Measurements from ENCODE around the gene GTF2H2C_2.
"Not testable (repeated sequence)": the region's sequence is repeated elsewhere in the genome, so short reads cannot be mapped to it uniquely, and the experiment has no call there.

GTF2H2C_2 gene

DNA sequence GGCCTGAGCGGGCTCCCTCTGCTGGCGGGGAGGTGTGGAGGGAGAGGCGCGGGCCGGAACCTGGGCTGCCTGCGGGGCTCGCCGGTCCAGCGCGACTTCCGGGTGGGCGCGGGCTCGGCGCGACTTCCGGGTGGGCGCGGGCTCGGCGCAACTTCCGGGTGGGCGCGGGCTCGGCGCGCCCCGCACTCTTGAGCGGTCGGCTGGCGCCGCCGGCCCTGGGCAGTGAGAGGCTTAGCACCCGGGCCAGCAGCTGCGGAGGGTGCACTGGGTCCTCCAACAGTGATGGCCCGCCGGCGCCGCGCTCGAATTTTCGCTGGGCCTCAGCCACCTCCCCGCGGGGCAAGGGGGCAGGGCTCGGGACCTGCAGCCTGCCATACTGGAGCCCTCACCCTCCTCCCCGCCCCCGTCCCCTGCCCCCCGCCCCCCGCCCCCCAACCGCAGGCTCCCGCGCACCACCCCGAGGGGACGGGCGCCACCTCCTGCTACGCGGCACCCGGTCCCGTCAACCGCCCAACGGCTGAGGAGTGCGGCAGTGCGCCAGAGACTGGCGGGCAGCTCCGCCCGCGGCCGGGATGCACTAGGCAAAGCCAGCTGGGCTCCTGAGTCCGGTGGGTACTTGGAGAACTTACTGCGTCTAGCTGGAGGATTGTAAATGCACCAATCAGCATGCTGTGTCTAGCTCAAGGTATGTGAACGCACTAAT is 14.0 kb upstream of the GTF2H2C_2 start (continued):
- TF ChIP-seq, protein P1, sequence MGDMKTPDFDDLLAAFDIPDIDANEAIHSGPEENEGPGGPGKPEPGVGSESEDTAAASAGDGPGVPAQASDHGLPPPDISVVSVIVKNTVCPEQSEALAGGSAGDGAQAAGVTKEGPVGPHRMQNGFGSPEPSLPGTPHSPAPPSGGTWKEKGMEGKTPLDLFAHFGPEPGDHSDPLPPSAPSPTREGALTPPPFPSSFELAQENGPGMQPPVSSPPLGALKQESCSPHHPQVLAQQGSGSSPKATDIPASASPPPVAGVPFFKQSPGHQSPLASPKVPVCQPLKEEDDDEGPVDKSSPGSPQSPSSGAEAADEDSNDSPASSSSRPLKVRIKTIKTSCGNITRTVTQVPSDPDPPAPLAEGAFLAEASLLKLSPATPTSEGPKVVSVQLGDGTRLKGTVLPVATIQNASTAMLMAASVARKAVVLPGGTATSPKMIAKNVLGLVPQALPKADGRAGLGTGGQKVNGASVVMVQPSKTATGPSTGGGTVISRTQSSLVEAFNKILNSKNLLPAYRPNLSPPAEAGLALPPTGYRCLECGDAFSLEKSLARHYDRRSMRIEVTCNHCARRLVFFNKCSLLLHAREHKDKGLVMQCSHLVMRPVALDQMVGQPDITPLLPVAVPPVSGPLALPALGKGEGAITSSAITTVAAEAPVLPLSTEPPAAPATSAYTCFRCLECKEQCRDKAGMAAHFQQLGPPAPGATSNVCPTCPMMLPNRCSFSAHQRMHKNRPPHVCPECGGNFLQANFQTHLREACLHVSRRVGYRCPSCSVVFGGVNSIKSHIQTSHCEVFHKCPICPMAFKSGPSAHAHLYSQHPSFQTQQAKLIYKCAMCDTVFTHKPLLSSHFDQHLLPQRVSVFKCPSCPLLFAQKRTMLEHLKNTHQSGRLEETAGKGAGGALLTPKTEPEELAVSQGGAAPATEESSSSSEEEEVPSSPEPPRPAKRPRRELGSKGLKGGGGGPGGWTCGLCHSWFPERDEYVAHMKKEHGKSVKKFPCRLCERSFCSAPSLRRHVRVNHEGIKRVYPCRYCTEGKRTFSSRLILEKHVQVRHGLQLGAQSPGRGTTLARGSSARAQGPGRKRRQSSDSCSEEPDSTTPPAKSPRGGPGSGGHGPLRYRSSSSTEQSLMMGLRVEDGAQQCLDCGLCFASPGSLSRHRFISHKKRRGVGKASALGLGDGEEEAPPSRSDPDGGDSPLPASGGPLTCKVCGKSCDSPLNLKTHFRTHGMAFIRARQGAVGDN (CRISPR knock-in tag; IDR thresholded peaks at IDR 0.05): peak; percentile 18; the same call in 1 of the 2 replicates
- TF ChIP-seq, protein P2, sequence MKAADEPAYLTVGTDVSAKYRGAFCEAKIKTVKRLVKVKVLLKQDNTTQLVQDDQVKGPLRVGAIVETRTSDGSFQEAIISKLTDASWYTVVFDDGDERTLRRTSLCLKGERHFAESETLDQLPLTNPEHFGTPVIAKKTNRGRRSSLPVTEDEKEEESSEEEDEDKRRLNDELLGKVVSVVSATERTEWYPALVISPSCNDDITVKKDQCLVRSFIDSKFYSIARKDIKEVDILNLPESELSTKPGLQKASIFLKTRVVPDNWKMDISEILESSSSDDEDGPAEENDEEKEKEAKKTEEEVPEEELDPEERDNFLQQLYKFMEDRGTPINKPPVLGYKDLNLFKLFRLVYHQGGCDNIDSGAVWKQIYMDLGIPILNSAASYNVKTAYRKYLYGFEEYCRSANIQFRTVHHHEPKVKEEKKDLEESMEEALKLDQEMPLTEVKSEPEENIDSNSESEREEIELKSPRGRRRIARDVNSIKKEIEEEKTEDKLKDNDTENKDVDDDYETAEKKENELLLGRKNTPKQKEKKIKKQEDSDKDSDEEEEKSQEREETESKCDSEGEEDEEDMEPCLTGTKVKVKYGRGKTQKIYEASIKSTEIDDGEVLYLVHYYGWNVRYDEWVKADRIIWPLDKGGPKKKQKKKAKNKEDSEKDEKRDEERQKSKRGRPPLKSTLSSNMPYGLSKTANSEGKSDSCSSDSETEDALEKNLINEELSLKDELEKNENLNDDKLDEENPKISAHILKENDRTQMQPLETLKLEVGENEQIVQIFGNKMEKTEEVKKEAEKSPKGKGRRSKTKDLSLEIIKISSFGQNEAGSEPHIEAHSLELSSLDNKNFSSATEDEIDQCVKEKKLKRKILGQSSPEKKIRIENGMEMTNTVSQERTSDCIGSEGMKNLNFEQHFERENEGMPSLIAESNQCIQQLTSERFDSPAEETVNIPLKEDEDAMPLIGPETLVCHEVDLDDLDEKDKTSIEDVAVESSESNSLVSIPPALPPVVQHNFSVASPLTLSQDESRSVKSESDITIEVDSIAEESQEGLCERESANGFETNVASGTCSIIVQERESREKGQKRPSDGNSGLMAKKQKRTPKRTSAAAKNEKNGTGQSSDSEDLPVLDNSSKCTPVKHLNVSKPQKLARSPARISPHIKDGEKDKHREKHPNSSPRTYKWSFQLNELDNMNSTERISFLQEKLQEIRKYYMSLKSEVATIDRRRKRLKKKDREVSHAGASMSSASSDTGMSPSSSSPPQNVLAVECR (CRISPR knock-in tag; IDR thresholded peaks at IDR 0.05; ENCODE audit: borderline replicate concordance): peak; percentile 33; the same call in 1 of the 2 replicates
- TF ChIP-seq PHF20 (CRISPR knock-in tag; IDR thresholded peaks at IDR 0.05): peak; percentile 67
- TF ChIP-seq GABPA (IDR thresholded peaks at IDR 0.05; ENCODE audit: low read depth, low read length): peak; percentile 49
- peak; percentile 48; the same call in 1 of the 2 replicates for TF ChIP-seq GABPA (CRISPR knock-in tag; IDR thresholded peaks at IDR 0.05; ENCODE audit: low read depth)

DNA sequence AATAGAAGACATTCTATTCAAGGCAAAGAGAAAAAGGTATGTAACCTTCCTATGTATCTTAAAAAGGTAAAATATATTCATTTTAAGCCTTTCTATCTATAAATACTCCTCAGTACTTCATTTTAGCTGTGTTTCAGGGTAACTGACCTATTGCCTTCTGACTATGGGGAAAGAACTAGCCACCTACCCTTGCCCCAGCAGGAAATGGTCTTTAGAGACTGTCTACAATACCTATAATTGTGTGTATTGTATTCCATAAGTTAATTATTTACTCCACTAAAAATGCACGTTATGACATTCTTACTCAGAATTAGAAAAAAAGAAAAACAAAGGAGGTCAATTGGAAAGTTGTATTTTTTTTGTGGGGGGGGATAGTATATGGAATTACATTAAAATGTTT is 6.2 kb downstream of the GTF2H2C_2 start:
- H3K4me3 ChIP-seq (replicated peaks in 1 of 3; ENCODE audit: insufficient read depth in 1 of 3, low read depth in 2 of 3, low read length in 3 of 3); H3K4me1 ChIP-seq (ENCODE audit: insufficient read depth, low read length); DNase-seq (ENCODE audit: low spot score); H3K9me3 ChIP-seq (ENCODE audit: low read length); H3K27me3 ChIP-seq (ENCODE audit: control insufficient read depth in 1 of 2, insufficient read depth in 2 of 2, low read length in 2 of 2); CTCF ChIA-PET (ENCODE audit: low intra/inter-chr PET ratio, low total read pairs); H2AFZ ChIP-seq (ENCODE audit: low read length); POLR2A ChIA-PET; H4K20me1 ChIP-seq (ENCODE audit: insufficient read depth, low read length); FAIRE-seq; H3K36me3 ChIP-seq (replicated peaks in 1 of 2; ENCODE audit: control insufficient read depth in 1 of 2, insufficient read depth in 2 of 2, low read length in 2 of 2); intact Hi-C loops (cut with micrococcal nuclease; ENCODE audit: unreplicated experiment); BruUV-seq (replicated peaks); H3K4me2 ChIP-seq (ENCODE audit: low read depth, low read length); H3K27ac ChIP-seq (ENCODE audit: extremely low read length, insufficient read depth, low read length); H3K9ac ChIP-seq (ENCODE audit: insufficient read depth, low read depth, low read length); in situ Hi-C loops (cut with HindIII; ENCODE audit: extremely low pct_ligation_motif_present, low pct_unique_long_range_greater_than_20kb); H3K79me2 ChIP-seq (ENCODE audit: insufficient read depth, low read length): not testable (repeated sequence)
- WGBS (ENCODE audit: low lambda C conversion rate): no CpG with 5 or more reads among the region's 1 CpG
- ATAC-seq: peak; percentile 54; the same call in 2 of the 3 replicates

DNA sequence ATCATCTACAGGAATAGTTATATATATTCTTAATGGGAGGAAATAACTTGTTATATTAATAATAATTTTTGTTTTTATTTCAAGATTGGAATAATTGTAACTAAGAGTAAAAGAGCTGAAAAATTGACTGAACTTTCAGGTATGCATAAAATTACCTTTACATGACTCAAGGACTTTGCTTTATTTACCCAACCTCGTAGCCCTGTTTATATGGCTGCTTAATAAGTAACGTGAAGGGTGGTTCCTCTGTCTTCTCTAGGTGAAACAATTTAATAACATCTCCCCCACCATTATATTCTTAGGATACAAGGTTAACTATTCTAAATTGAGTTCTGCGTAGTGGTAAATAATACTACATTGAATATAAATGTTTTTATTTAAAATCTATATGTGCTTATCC is 8.0 kb downstream of the GTF2H2C_2 start:
- H3K36me3 ChIP-seq (replicated peaks in 1 of 2; ENCODE audit: control insufficient read depth in 1 of 2, insufficient read depth in 2 of 2, low read length in 2 of 2); POLR2A ChIA-PET; intact Hi-C loops (cut with micrococcal nuclease; ENCODE audit: unreplicated experiment); DNase-seq (ENCODE audit: low spot score); H3K4me3 ChIP-seq (replicated peaks in 1 of 3; ENCODE audit: insufficient read depth in 1 of 3, low read depth in 2 of 3, low read length in 3 of 3); H3K4me2 ChIP-seq (ENCODE audit: low read depth, low read length); H3K27ac ChIP-seq (ENCODE audit: extremely low read length, insufficient read depth, low read length); FAIRE-seq; H3K9ac ChIP-seq (ENCODE audit: insufficient read depth, low read depth, low read length); BruUV-seq (replicated peaks); H3K9me3 ChIP-seq (ENCODE audit: low read length); H3K27me3 ChIP-seq (ENCODE audit: control insufficient read depth in 1 of 2, insufficient read depth in 2 of 2, low read length in 2 of 2); H3K79me2 ChIP-seq (ENCODE audit: insufficient read depth, low read length); CTCF ChIA-PET (ENCODE audit: low intra/inter-chr PET ratio, low total read pairs); H3K4me1 ChIP-seq (ENCODE audit: insufficient read depth, low read length); H2AFZ ChIP-seq (ENCODE audit: low read length); in situ Hi-C loops (cut with HindIII; ENCODE audit: extremely low pct_ligation_motif_present, low pct_unique_long_range_greater_than_20kb); H4K20me1 ChIP-seq (ENCODE audit: insufficient read depth, low read length): not testable (repeated sequence)
- WGBS (ENCODE audit: low lambda C conversion rate): no CpG with 5 or more reads among the region's 3 CpGs
- peak; percentile 88 for ATAC-seq

Data from HepG2 (cell line).